Measurements from ENCODE around the gene POLE.
"Not testable (repeated sequence)": the region's sequence is repeated elsewhere in the genome, so short reads cannot be mapped to it uniquely, and the experiment has no call there.

The POLE gene

GRCh38 chr12:132717531-132718387, 30.6 kb upstream of the POLE start:
- DNase-seq (ENCODE audit: low read depth), result no peak

GRCh38 chr12:132717011-132717410, 29.9 kb upstream of the POLE start:
- no peak for DNase-seq (ENCODE audit: low read depth)

GRCh38 chr12:132716356-132716755, 29.2 kb upstream of the POLE start:
- no peak for DNase-seq (ENCODE audit: low read depth)

- DNase-seq (ENCODE audit: low read depth), result no peak
Measured at GRCh38 chr12:132715874-132716273, 28.7 kb upstream of the POLE start.

GRCh38 chr12:132713123-132713522, 26.0 kb upstream of the POLE start:
- no peak for DNase-seq (ENCODE audit: low read depth)

GRCh38 chr12:132711080-132711843, 24.1 kb upstream of the POLE start:
- peak; percentile 27 for DNase-seq (ENCODE audit: low read depth)

- peak; percentile 81 for DNase-seq (ENCODE audit: low read depth)
Measured at GRCh38 chr12:132710405-132711079, 23.4 kb upstream of the POLE start, which contains the start of gene PGAM5. Gene PGAM5, plus strand, starts transcription at chr12:132710842. Its CDS starts 35 bp downstream, at chr12:132710877.

- no peak for DNase-seq (ENCODE audit: low read depth)
Measured at GRCh38 chr12:132710043-132710404, 22.9 kb upstream of the POLE start.

- DNase-seq (ENCODE audit: low read depth), result no peak
Measured at GRCh38 chr12:132708150-132708549, 21.0 kb upstream of the POLE start.

- no peak for DNase-seq (ENCODE audit: low read depth)
Measured at GRCh38 chr12:132707241-132707640, 20.1 kb upstream of the POLE start.

- DNase-seq (ENCODE audit: low read depth), result no peak
Measured at GRCh38 chr12:132703641-132704040, 16.5 kb upstream of the POLE start.

- no peak for DNase-seq (ENCODE audit: low read depth)
Measured at GRCh38 chr12:132702640-132703039, 15.5 kb upstream of the POLE start.

GRCh38 chr12:132700212-132700822, 13.2 kb upstream of the POLE start:
- DNase-seq (ENCODE audit: low read depth), result peak; percentile 72

GRCh38 chr12:132698341-132698740, 11.2 kb upstream of the POLE start:
- DNase-seq (ENCODE audit: low read depth), result no peak

- no peak for DNase-seq (ENCODE audit: low read depth)
Measured at GRCh38 chr12:132695431-132695830, 8.3 kb upstream of the POLE start.

- not testable (repeated sequence) for DNase-seq (ENCODE audit: low read depth)
Measured at GRCh38 chr12:132694888-132695287, 7.7 kb upstream of the POLE start.

GRCh38 chr12:132692030-132692429, 4.9 kb upstream of the POLE start:
- DNase-seq (ENCODE audit: low read depth), result not testable (repeated sequence)

- no peak for DNase-seq (ENCODE audit: low read depth)
Measured at GRCh38 chr12:132690112-132690511, 3.0 kb upstream of the POLE start.

GRCh38 chr12:132689227-132689626, 2.1 kb upstream of the POLE start:
- DNase-seq (ENCODE audit: low read depth), result no peak

- DNase-seq (ENCODE audit: low read depth), result no peak
Measured at GRCh38 chr12:132686825-132687210, 324 bp downstream of the POLE start.

- DNase-seq (ENCODE audit: low read depth), result no peak
Measured at GRCh38 chr12:132685400-132685799, 1.7 kb downstream of the POLE start.

- DNase-seq (ENCODE audit: low read depth), result no peak
Measured at GRCh38 chr12:132677492-132677891, 9.7 kb downstream of the POLE start.
